Cardiac septum (tissue), 1 donor: Measurements from ENCODE around the gene ASB16. TPM values are rescaled to one million over a fixed set of nuclear protein-coding genes. Genes with fewer than 3 reads are reported as not detected.

ENCODE experiments used
- DNase-seq: peaks from one replicate; pipeline ENCODE4 v3.0.0-alpha.2; 2020; ENCODE audit warnings: low spot score
- intact Hi-C: fragments of 100-400 bp; cut with DNase I; formaldehyde crosslinking; loops from one replicate; pipeline ENCODE4 v1.14.0; 2022
- microRNA-seq: library from miRNA; unstranded; fragments of <30 nt; microRNA quantifications from one replicate; pipeline ENCODE4 v1.2.0, GENCODE V29; 2020
- total RNA-seq: library from RNA; stranded (reverse); fragmentation: NEBNext Ultra II Directional; extraction: Animal tissue kit (Norgen Biotek cat#: 25700); gene quantifications from one replicate; pipeline ENCODE4 v1.2.1, GENCODE V29; 2021
- donor health status: DM: no; HTN: no; CAD: no.

Gene ASB16
- total RNA-seq, 1 donor from 2014 or later = 8.9 TPM

GRCh38 chr17:44218344-44219107 lies 48.0 kb downstream of the ASB16 start:
- intact Hi-C loops = loop anchor here (1.0 to 10.0 kb wide), 3 partner anchors 18 to 286 kb away; partner anchors contain the start of gene GPATCH8
- peak; percentile 94 for DNase-seq

GRCh38 chr17:44219108-44219615 lies 48.7 kb downstream of the ASB16 start:
- no peak for DNase-seq
- intact Hi-C loops = loop anchor here (10.0 kb wide), 1 partner anchor 286 kb away; the partner anchor contains the start of gene GPATCH8

- intact Hi-C loops = loop anchor here (2.0 to 10.0 kb wide), 2 partner anchors 59 to 285 kb away; partner anchors contain the start of gene GPATCH8
- peak; percentile 84 for DNase-seq
Measured at GRCh38 chr17:44219616-44220212, 49.2 kb downstream of the ASB16 start, which contains the start of gene UBTF. Gene UBTF, minus strand, starts transcription at chr17:44219675. Its CDS starts 1,446 bp downstream, at chr17:44218229.

GRCh38 chr17:44220213-44221083 lies 49.9 kb downstream of the ASB16 start:
- intact Hi-C loops = loop anchor here (2.0 kb wide), 1 partner anchor 58 kb away; no protein-coding TSS in a partner anchor
- no peak for DNase-seq

- DNase-seq = peak; percentile 87
- intact Hi-C loops = loop anchor here (2.0 kb wide), 1 partner anchor 58 kb away; no protein-coding TSS in a partner anchor
Measured at GRCh38 chr17:44221084-44221861, 50.8 kb downstream of the ASB16 start.

- DNase-seq = no peak
- intact Hi-C loops = loop anchor here (2.0 kb wide), 1 partner anchor 57 kb away; no protein-coding TSS in a partner anchor
Measured at GRCh38 chr17:44221862-44222111, 51.3 kb downstream of the ASB16 start.

GRCh38 chr17:44222112-44222869 lies 51.8 kb downstream of the ASB16 start:
- intact Hi-C loops = no loop called here
- DNase-seq = peak; percentile 89

- intact Hi-C loops = no loop called here
- no peak for DNase-seq
Measured at GRCh38 chr17:44223541-44224071, 53.1 kb downstream of the ASB16 start.

Small RNA genes lying within 50 kb of the gene (microRNA-seq; reads per million reads assigned to microRNA genes)
- gene MIR6782 = not detected

Other genes starting within 250 kb of the ASB16 start
- not detected for gene PPY, start 228.2 kb upstream of the ASB16 start, total RNA-seq
- gene PYY, start 216.8 kb upstream of the ASB16 start, total RNA-seq = not detected
- gene NAGS, start 166.1 kb upstream of the ASB16 start, total RNA-seq = 0.51 TPM
- 12.4 TPM for gene TMEM101, start 155.7 kb upstream of the ASB16 start, total RNA-seq
- 39.2 TPM for gene LSM12, start 104.0 kb upstream of the ASB16 start, total RNA-seq
- gene G6PC3, start 100.0 kb upstream of the ASB16 start, total RNA-seq = 33.6 TPM
- 75.5 TPM for gene HDAC5, start 47.1 kb upstream of the ASB16 start, total RNA-seq
- gene HROB, start 28.8 kb upstream of the ASB16 start, total RNA-seq = 0.65 TPM
- gene TMUB2, start 16.3 kb downstream of the ASB16 start, total RNA-seq = 20.5 TPM
- gene ATXN7L3, start 29.2 kb downstream of the ASB16 start, total RNA-seq = 37.8 TPM
- gene UBTF, start 49.0 kb downstream of the ASB16 start, total RNA-seq = 53.1 TPM
- 4.0 TPM for gene SLC4A1, start 97.4 kb downstream of the ASB16 start, total RNA-seq
- gene RUNDC3A, start 137.9 kb downstream of the ASB16 start, total RNA-seq = 0.97 TPM
- gene SLC25A39, start 154.1 kb downstream of the ASB16 start, total RNA-seq = 53.4 TPM
- gene GRN, start 174.6 kb downstream of the ASB16 start, total RNA-seq = 130 TPM
- 0.62 TPM for gene FAM171A2, start 193.1 kb downstream of the ASB16 start, total RNA-seq
- 1.7 TPM for gene ITGA2B, start 218.9 kb downstream of the ASB16 start, total RNA-seq